Neural progenitor cell (in vitro differentiated cells): ENCODE measurements around the gene STX8. TPM values are rescaled to one million over a fixed set of nuclear protein-coding genes. Genes with fewer than 3 reads are reported as not detected.

ENCODE experiments used
- DNase-seq: peaks from one replicate; pipeline ENCODE4 v3.0.0-alpha.2; 2016; ENCODE audit warnings: low spot score
- H2AFZ ChIP-seq: fragments of 200-600 bp; sonication (generic); replicated peaks from 2 replicates; pipeline ENCODE4 v1.6.1; 2016; ENCODE audit warnings: antibody characterized with exemption
- H3F3A ChIP-seq: fragments of 200-600 bp; sonication (generic); 2 replicates; pipeline ENCODE4 v1.6.1; 2016; ENCODE audit warnings: antibody characterized with exemption, low read depth
- H3K27ac ChIP-seq: fragments of 200-600 bp; sonication (generic); 2 replicates; pipeline ENCODE4 v1.5.1; 2016; ENCODE audit warnings: mild to moderate bottlenecking
- H3K27me3 ChIP-seq: fragments of 200-600 bp; sonication (generic); 2 replicates; pipeline ENCODE4 v1.6.1; 2016; ENCODE audit warnings: mild to moderate bottlenecking, moderate library complexity
- H3K36me3 ChIP-seq: fragments of 200-600 bp; sonication (generic); 2 replicates; pipeline ENCODE4 v1.5.1; 2016
- H3K4me1 ChIP-seq: fragments of 200-600 bp; sonication (generic); 2 replicates; pipeline ENCODE4 v1.6.1; 2016; ENCODE audit warnings: mixed run types
- H3K4me2 ChIP-seq: fragments of 200-600 bp; sonication (generic); 2 replicates; pipeline ENCODE4 v1.6.1; 2016
- H3K4me3 ChIP-seq: fragments of 200-600 bp; sonication (generic); 2 replicates; pipeline ENCODE4 v1.5.1; 2016
- H3K79me2 ChIP-seq: fragments of 200-600 bp; sonication (generic); 2 replicates; pipeline ENCODE4 v1.6.1; 2016; ENCODE audit warnings: low read depth
- H3K9ac ChIP-seq: fragments of 200-600 bp; sonication (generic); 2 replicates; pipeline ENCODE4 v1.6.1; 2016
- H3K9me3 ChIP-seq: fragments of 200-600 bp; sonication (generic); 2 replicates; pipeline ENCODE4 v1.5.1; 2016; ENCODE audit warnings: low read depth
- H4K20me1 ChIP-seq: fragments of 200-600 bp; sonication (generic); 2 replicates; pipeline ENCODE4 v1.6.1; 2016; ENCODE audit warnings: low read depth
- H3K27ac Mint-ChIP-seq: 3 replicates; pipeline ENCODE4 v1.8.0; 2021; ENCODE audit warnings: mixed read lengths
- H3K27me3 Mint-ChIP-seq: 2 replicates; pipeline ENCODE4 v1.8.0; 2022; ENCODE audit warnings: low read depth, mild to moderate bottlenecking, inconsistent platforms, moderate library complexity, mixed read lengths; ENCODE audit not compliant: insufficient read depth
- H3K36me3 Mint-ChIP-seq: 3 replicates; pipeline ENCODE4 v1.8.0; 2021; ENCODE audit warnings: mixed read lengths
- H3K4me1 Mint-ChIP-seq: 3 replicates; pipeline ENCODE4 v1.8.0; 2021; ENCODE audit warnings: mixed read lengths
- H3K4me3 Mint-ChIP-seq: 3 replicates; pipeline ENCODE4 v1.8.0; 2021; ENCODE audit warnings: mild to moderate bottlenecking, moderate library complexity, mixed read lengths
- H3K9me3 Mint-ChIP-seq: 3 replicates; pipeline ENCODE4 v1.8.0; 2020; ENCODE audit warnings: mixed read lengths
- EZH2 ChIP-seq: fragments of 200-600 bp; sonication (generic); IDR thresholded peaks from 2 replicates; pipeline ENCODE4 v1.6.1; 2017; ENCODE audit warnings: antibody characterized with exemption, mild to moderate bottlenecking, moderate library complexity
- EZH2phosphoT487 ChIP-seq: fragments of 200-600 bp; sonication (generic); IDR thresholded peaks from 2 replicates; pipeline ENCODE4 v1.6.1; 2017; ENCODE audit warnings: antibody characterized with exemption
- total RNA-seq: library from RNA; depleted of rRNA; stranded (reverse); fragments of >200 nt; gene quantifications from 2 replicates; pipeline ENCODE4 v1.2.3, GENCODE V29; 2015; ENCODE audit warnings: low replicate concordance
- TF ChIP-seq, protein P1 (sequence below): fragments of 200-600 bp; sonication (generic); IDR thresholded peaks from 2 replicates; pipeline ENCODE4 v1.5.1; 2017; ENCODE audit warnings: antibody characterized with exemption, mild to moderate bottlenecking

STX8 gene
- total RNA-seq, 1 donor from 2014 or later = 79.7 TPM

DNA sequence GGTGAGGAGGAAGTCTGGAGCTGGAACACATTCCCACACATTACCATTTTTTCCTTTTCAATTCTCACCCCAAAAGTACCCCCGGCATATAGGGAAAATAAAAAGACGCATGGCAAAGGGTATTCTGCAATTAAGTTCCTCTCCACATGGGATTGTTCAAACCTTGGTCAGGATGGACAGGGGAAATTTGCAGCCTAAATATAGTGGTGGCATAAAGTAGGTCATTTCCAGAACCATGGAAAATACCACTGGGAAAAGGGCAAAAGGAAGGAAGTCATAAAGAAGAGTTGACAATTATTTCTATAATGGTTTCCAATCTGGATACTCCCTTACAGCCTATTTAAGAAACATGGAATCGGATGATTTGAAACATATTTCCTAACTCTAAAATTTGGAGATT, 135.8 kb downstream of the STX8 start:
- Histone ChIP-seq H3K4me2 (no peak overlapping the region), H3K9me3 (no peaks in the 10 kb centered on the region), H3K4me1 (peaks cover 14% of the 10 kb centered on the region), H3K36me3 (no peaks in the 10 kb centered on the region), H4K20me1 (no peaks in the 10 kb centered on the region), H3K27me3 (no peaks in the 10 kb centered on the region), H3K27ac (no peak overlapping the region), H3K79me2 (no peaks in the 10 kb centered on the region), H3F3A (peaks cover 2% of the 10 kb centered on the region), H3K9ac (no peak overlapping the region), H3K4me3 (no peak overlapping the region), H2AFZ (no peak overlapping the region)
- H3K27me3 Mint-ChIP-seq = peaks cover 2% of the 10 kb centered on the region
- H3K4me3 Mint-ChIP-seq = no peak overlapping the region
- peaks cover 10% of the 10 kb centered on the region for H3K9me3 Mint-ChIP-seq
- H3K27ac Mint-ChIP-seq = no peak overlapping the region
- TF ChIP-seq EZH2phosphoT487 = no peak
- TF ChIP-seq, protein P1, sequence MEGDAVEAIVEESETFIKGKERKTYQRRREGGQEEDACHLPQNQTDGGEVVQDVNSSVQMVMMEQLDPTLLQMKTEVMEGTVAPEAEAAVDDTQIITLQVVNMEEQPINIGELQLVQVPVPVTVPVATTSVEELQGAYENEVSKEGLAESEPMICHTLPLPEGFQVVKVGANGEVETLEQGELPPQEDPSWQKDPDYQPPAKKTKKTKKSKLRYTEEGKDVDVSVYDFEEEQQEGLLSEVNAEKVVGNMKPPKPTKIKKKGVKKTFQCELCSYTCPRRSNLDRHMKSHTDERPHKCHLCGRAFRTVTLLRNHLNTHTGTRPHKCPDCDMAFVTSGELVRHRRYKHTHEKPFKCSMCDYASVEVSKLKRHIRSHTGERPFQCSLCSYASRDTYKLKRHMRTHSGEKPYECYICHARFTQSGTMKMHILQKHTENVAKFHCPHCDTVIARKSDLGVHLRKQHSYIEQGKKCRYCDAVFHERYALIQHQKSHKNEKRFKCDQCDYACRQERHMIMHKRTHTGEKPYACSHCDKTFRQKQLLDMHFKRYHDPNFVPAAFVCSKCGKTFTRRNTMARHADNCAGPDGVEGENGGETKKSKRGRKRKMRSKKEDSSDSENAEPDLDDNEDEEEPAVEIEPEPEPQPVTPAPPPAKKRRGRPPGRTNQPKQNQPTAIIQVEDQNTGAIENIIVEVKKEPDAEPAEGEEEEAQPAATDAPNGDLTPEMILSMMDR = no peak
- TF ChIP-seq EZH2 = no peak
- no peak for DNase-seq
- H3K4me1 Mint-ChIP-seq = peaks cover 6% of the 10 kb centered on the region
- peaks cover 6% of the 10 kb centered on the region for H3K36me3 Mint-ChIP-seq

DNA sequence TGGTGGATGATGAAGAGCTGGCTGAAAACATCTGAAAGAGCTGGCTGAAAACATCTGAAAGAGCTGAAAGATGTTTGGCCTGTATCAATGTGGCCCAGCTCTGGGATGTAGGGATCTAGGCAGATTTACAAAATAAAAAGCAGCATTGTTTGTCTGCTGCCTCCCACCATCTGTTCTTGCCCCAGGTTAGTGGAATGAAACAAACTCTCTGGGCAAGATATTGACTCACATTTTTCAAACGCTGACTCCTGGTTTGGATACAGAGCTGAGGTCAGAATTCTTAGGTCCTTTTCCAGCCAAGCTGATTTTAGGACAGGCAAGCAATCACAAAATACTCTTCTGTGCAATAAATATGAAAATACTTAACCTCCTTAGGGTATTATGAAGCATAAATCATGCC, 139.0 kb downstream of the STX8 start:
- peaks cover 7% of the 10 kb centered on the region for H3K4me1 Mint-ChIP-seq
- H3K27ac Mint-ChIP-seq = no peak overlapping the region
- Histone ChIP-seq H3K9me3 (no peaks in the 10 kb centered on the region), H3K27me3 (no peaks in the 10 kb centered on the region), H3K27ac (no peak overlapping the region), H3K79me2 (no peaks in the 10 kb centered on the region), H4K20me1 (no peaks in the 10 kb centered on the region), H3K9ac (no peak overlapping the region), H3K4me3 (no peak overlapping the region), H3K36me3 (no peaks in the 10 kb centered on the region), H3K4me1 (peaks cover 8% of the 10 kb centered on the region), H2AFZ (no peak overlapping the region), H3K4me2 (no peak overlapping the region), H3F3A (no peaks in the 10 kb centered on the region)
- H3K27me3 Mint-ChIP-seq = peaks cover 5% of the 10 kb centered on the region
- peaks cover 3% of the 10 kb centered on the region for H3K9me3 Mint-ChIP-seq
- DNase-seq = no peak
- TF ChIP-seq, protein P1 = no peak
- TF ChIP-seq EZH2phosphoT487 = no peak
- TF ChIP-seq EZH2 = no peak
- H3K36me3 Mint-ChIP-seq = peaks cover 3% of the 10 kb centered on the region
- no peak overlapping the region for H3K4me3 Mint-ChIP-seq

- Histone ChIP-seq H3K27me3 (no peaks in the 10 kb centered on the region), H3K79me2 (no peaks in the 10 kb centered on the region), H3K9ac (no peak overlapping the region), H3F3A (no peaks in the 10 kb centered on the region), H3K27ac (no peak overlapping the region), H3K9me3 (no peaks in the 10 kb centered on the region), H3K36me3 (no peaks in the 10 kb centered on the region), H4K20me1 (no peaks in the 10 kb centered on the region), H2AFZ (no peak overlapping the region), H3K4me3 (no peak overlapping the region), H3K4me2 (no peak overlapping the region), H3K4me1 (peaks cover 8% of the 10 kb centered on the region)
- peaks cover 1% of the 10 kb centered on the region for H3K36me3 Mint-ChIP-seq
- H3K4me1 Mint-ChIP-seq = peaks cover 7% of the 10 kb centered on the region
- H3K27me3 Mint-ChIP-seq = peaks cover 3% of the 10 kb centered on the region
- TF ChIP-seq EZH2phosphoT487 = no peak
- TF ChIP-seq, protein P1 = no peak
- no peak for TF ChIP-seq EZH2
- H3K27ac Mint-ChIP-seq = no peak overlapping the region
- no peak overlapping the region for H3K4me3 Mint-ChIP-seq
- H3K9me3 Mint-ChIP-seq = no peaks in the 10 kb centered on the region
- DNase-seq = no peak
Observed at GRCh38 chr17:9435165-9435564, 140.5 kb downstream of the STX8 start.
